A673 (cell line): ENCODE data around the gene RNF180.

ENCODE experiments used
- CTCF ChIP-seq: fragments of 300-800, 200-600 bp; sonication (generic); conservative IDR thresholded peaks from 2 replicates; pipeline ENCODE4 v1.5.1; 2017; ENCODE audit warnings: low read depth, mild to moderate bottlenecking, antibody characterized with exemption, low read length, moderate library complexity, mixed read lengths
- EZH2 ChIP-seq: fragments of 200-600 bp; sonication (generic); IDR thresholded peaks from 2 replicates; pipeline ENCODE4 v1.6.1; 2017; ENCODE audit warnings: borderline replicate concordance, low read depth, mild to moderate bottlenecking, mixed read lengths, antibody characterized with exemption, low read length; ENCODE audit not compliant: poor library complexity, severe bottlenecking

GRCh38 chr5:64417390-64417789, 251.7 kb downstream of the RNF180 start:
- TF ChIP-seq CTCF (no peak), EZH2 (no peak)
